ENCODE data around the gene SLC10A2.

SLC10A2 gene

DNA sequence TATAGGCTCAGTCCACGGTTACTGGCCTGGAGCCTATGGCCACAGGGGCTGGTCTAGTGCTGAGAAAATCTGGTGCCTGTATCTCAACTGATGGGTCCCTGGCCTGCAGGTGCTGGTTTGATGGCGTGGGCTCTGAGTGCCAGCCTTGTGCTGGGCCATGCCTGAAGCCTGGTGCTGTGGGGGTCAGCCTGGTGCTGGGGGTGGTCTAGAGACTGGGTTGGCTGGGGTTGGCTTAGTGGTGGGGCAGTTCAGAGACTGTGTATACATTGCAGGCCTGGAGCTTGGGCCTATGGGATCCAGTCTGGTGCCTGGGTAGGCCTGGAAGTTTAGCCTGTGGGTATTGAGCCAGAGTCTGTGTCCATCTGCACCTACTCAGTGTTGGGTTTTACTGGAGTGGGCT lies 36.4 kb downstream of the SLC10A2 start:
- H3K4me1 ChIP-seq (ENCODE audit: control insufficient read depth in 5 of 5, insufficient read depth in 5 of 5, low read length in 5 of 5), result no peaks in the 10 kb centered on the region
- peaks cover 2 to 20% (median 8%) of the 10 kb centered on the region in 5 donors for H3K9me3 ChIP-seq (ENCODE audit: control insufficient read depth in 5 of 5, low read length in 5 of 5)
- no peaks in the 10 kb centered on the region for H3K27me3 ChIP-seq (ENCODE audit: control insufficient read depth in 5 of 5, insufficient read depth in 4 of 5, low read length in 5 of 5)
- H3K9ac ChIP-seq (ENCODE audit: low read length in 5 of 5), result no peak overlapping the region
- H3K36me3 ChIP-seq (ENCODE audit: control insufficient read depth in 5 of 5, insufficient read depth in 5 of 5, low read length in 5 of 5), result no peaks in the 10 kb centered on the region
- H3K4me3 ChIP-seq (ENCODE audit: low read depth in 1 of 5, low read length in 5 of 5), result no peak overlapping the region
- no peak overlapping the region for H3K27ac ChIP-seq (ENCODE audit: low read depth, low read length)

GRCh38 chr13:103022336-103022735 lies 43.9 kb downstream of the SLC10A2 start:
- Histone ChIP-seq H3K9ac (ENCODE audit: low read length in 5 of 5) (no peak overlapping the region), H3K9me3 (ENCODE audit: control insufficient read depth in 5 of 5, low read length in 5 of 5) (peaks cover 2 to 15% (median 3%) of the 10 kb centered on the region in 5 donors), H3K4me1 (ENCODE audit: control insufficient read depth in 5 of 5, insufficient read depth in 5 of 5, low read length in 5 of 5) (no peaks in the 10 kb centered on the region), H3K27ac (ENCODE audit: low read depth, low read length) (no peak overlapping the region), H3K36me3 (ENCODE audit: control insufficient read depth in 5 of 5, insufficient read depth in 5 of 5, low read length in 5 of 5) (no peaks in the 10 kb centered on the region), H3K27me3 (ENCODE audit: control insufficient read depth in 5 of 5, insufficient read depth in 4 of 5, low read length in 5 of 5) (no peaks in the 10 kb centered on the region), H3K4me3 (ENCODE audit: low read depth in 1 of 5, low read length in 5 of 5) (no peak overlapping the region)

- H3K27ac ChIP-seq (ENCODE audit: low read depth, low read length), result no peak overlapping the region
- H3K4me3 ChIP-seq (ENCODE audit: low read depth in 1 of 5, low read length in 5 of 5), result no peak overlapping the region
- H3K27me3 ChIP-seq (ENCODE audit: control insufficient read depth in 5 of 5, insufficient read depth in 4 of 5, low read length in 5 of 5), result no peaks in the 10 kb centered on the region
These were observed 47.7 kb downstream of the SLC10A2 start for GRCh38 chr13:103018556-103018955.

DNA sequence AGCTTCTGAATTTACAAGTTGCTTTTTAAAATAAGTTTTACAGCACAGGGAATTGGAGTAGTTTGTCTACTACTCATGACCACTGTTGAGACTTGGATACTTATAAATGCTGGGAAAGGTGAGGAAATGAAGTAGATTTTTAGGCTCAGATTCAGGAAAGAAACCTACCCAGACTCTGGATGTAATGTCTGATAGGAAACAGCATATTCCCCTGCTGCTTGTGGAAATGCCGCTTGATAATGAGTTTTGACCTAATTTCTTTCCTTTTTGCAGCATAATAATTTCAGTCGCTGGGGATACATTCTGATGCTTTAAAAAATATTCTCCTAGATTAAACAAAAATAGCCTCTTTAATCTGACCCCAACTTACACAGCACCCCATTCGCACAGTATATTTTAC lies 53.6 kb downstream of the SLC10A2 start:
- Histone ChIP-seq H3K9me3 (ENCODE audit: control insufficient read depth in 5 of 5, low read length in 5 of 5) (no peaks in the 10 kb centered on the region), H3K9ac (ENCODE audit: low read length in 5 of 5) (no peak overlapping the region), H3K4me3 (ENCODE audit: low read depth in 1 of 5, low read length in 5 of 5) (no peak overlapping the region), H3K36me3 (ENCODE audit: control insufficient read depth in 5 of 5, insufficient read depth in 5 of 5, low read length in 5 of 5) (no peaks in the 10 kb centered on the region), H3K27me3 (ENCODE audit: control insufficient read depth in 5 of 5, insufficient read depth in 4 of 5, low read length in 5 of 5) (peaks cover 0 to 2% (median 0%) of the 10 kb centered on the region in 5 donors), H3K27ac (ENCODE audit: low read depth, low read length) (no peak overlapping the region), H3K4me1 (ENCODE audit: control insufficient read depth in 5 of 5, insufficient read depth in 5 of 5, low read length in 5 of 5) (no peaks in the 10 kb centered on the region)

More at GRCh38 chr13:103018556-103018955, 47.7 kb downstream of the SLC10A2 start:
- Histone ChIP-seq H3K36me3 (ENCODE audit: control insufficient read depth in 5 of 5, insufficient read depth in 5 of 5, low read length in 5 of 5) (no peaks in the 10 kb centered on the region), H3K9me3 (ENCODE audit: control insufficient read depth in 5 of 5, low read length in 5 of 5) (no peaks in the 10 kb centered on the region), H3K9ac (ENCODE audit: low read length in 5 of 5) (no peak overlapping the region), H3K4me1 (ENCODE audit: control insufficient read depth in 5 of 5, insufficient read depth in 5 of 5, low read length in 5 of 5) (no peaks in the 10 kb centered on the region)

GRCh38 chr13:103009051-103009840 lies 57.0 kb downstream of the SLC10A2 start:
- no peaks in the 10 kb centered on the region for H3K36me3 ChIP-seq (ENCODE audit: control insufficient read depth in 5 of 5, insufficient read depth in 5 of 5, low read length in 5 of 5)
- H3K4me3 ChIP-seq (ENCODE audit: low read depth in 1 of 5, low read length in 5 of 5), result no peak overlapping the region
- peaks cover 0 to 2% (median 0%) of the 10 kb centered on the region in 5 donors for H3K27me3 ChIP-seq (ENCODE audit: control insufficient read depth in 5 of 5, insufficient read depth in 4 of 5, low read length in 5 of 5)
- H3K9ac ChIP-seq (ENCODE audit: low read length in 5 of 5), result no peak overlapping the region
- H3K9me3 ChIP-seq (ENCODE audit: control insufficient read depth in 5 of 5, low read length in 5 of 5), result no peaks in the 10 kb centered on the region
- H3K27ac ChIP-seq (ENCODE audit: low read depth, low read length), result no peak overlapping the region
- no peaks in the 10 kb centered on the region for H3K4me1 ChIP-seq (ENCODE audit: control insufficient read depth in 5 of 5, insufficient read depth in 5 of 5, low read length in 5 of 5)

GRCh38 chr13:103007427-103007762 lies 58.8 kb downstream of the SLC10A2 start:
- H3K27me3 ChIP-seq (ENCODE audit: control insufficient read depth in 5 of 5, insufficient read depth in 4 of 5, low read length in 5 of 5), result peaks cover 0 to 2% (median 0%) of the 10 kb centered on the region in 5 donors
- no peaks in the 10 kb centered on the region for H3K36me3 ChIP-seq (ENCODE audit: control insufficient read depth in 5 of 5, insufficient read depth in 5 of 5, low read length in 5 of 5)
- no peaks in the 10 kb centered on the region for H3K4me1 ChIP-seq (ENCODE audit: control insufficient read depth in 5 of 5, insufficient read depth in 5 of 5, low read length in 5 of 5)
- no peak overlapping the region for H3K9ac ChIP-seq (ENCODE audit: low read length in 5 of 5)
- no peak overlapping the region for H3K4me3 ChIP-seq (ENCODE audit: low read depth in 1 of 5, low read length in 5 of 5)
- H3K27ac ChIP-seq (ENCODE audit: low read depth, low read length), result no peak overlapping the region
- H3K9me3 ChIP-seq (ENCODE audit: control insufficient read depth in 5 of 5, low read length in 5 of 5), result no peaks in the 10 kb centered on the region

DNA sequence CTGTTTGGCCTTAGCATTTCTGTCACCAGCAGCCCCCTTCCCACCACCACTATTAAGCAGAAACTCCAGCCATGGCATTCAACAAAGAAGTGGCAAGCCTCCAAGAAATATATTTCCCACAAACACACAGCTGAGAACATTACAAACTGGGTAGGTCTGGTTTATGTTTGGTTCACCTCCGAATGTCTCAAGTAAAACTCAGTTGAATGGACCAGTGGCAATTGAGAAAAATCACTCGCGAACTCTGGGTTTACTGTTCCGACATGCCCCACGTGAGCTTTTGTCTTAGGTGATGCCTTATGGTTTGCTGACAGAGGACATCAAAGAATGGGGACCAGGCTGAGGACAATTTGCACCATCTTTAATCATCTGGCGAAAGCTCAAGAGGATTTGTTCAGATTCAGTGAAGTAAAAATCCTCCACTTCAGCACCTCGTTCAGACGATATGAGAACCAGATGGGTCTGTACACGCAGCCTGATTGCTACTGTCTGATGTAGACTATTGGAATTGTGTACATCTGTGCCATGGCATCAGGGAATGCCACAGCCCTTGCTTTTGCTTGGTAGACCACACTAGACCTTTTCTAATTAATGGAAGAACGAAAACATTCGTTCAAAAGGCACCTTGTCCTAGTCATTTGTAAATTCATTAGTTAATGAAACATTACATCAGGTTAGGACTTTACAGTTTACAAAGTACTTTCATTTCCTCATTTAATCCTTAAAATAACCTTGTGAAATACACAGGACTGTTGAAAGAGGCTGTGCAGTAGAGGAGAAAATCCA lies 59.4 kb downstream of the SLC10A2 start:
- no peaks in the 10 kb centered on the region for H3K36me3 ChIP-seq (ENCODE audit: control insufficient read depth in 5 of 5, insufficient read depth in 5 of 5, low read length in 5 of 5)
- no peaks in the 10 kb centered on the region for H3K4me1 ChIP-seq (ENCODE audit: control insufficient read depth in 5 of 5, insufficient read depth in 5 of 5, low read length in 5 of 5)
- H3K27ac ChIP-seq (ENCODE audit: low read depth, low read length), result no peak overlapping the region
- no peak overlapping the region for H3K4me3 ChIP-seq (ENCODE audit: low read depth in 1 of 5, low read length in 5 of 5)
- H3K9ac ChIP-seq (ENCODE audit: low read length in 5 of 5), result no peak overlapping the region
- H3K27me3 ChIP-seq (ENCODE audit: control insufficient read depth in 5 of 5, insufficient read depth in 4 of 5, low read length in 5 of 5), result peaks cover 0 to 2% (median 0%) of the 10 kb centered on the region in 5 donors
- H3K9me3 ChIP-seq (ENCODE audit: control insufficient read depth in 5 of 5, low read length in 5 of 5), result no peaks in the 10 kb centered on the region

DNA sequence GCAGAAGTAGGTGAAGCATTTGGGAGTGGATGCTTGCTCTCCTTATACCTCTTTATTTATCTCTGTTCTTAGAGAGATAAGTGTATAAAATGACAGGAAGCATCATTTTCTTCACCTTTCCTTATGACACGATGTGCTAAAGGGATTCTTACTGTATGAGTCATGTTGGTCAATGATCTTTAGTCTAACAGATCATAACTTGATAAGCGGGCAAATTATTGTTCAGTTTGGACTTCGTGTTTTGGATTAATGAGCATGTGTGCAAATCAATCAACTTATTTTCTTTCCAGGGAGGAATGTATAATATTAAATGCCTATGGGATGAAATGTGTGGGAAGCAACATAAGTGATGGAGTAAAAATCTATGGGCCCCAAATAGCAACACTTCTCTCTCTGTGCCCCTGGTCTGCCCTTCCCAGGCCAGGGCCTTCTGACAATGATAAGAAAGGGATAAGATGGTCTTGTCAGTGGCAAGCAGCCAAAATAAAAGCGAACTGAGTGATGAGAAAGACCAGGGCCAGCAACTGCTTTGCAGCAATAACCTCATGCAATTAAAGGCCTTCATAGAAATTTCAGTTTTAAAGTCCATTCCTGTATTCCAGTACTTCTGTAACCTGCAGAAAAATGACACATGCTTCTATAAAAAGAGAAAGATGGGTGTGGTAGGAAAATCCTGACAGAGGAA lies 61.4 kb downstream of the SLC10A2 start:
- Histone ChIP-seq H3K4me1 (ENCODE audit: control insufficient read depth in 5 of 5, insufficient read depth in 5 of 5, low read length in 5 of 5) (no peaks in the 10 kb centered on the region), H3K9me3 (ENCODE audit: control insufficient read depth in 5 of 5, low read length in 5 of 5) (no peaks in the 10 kb centered on the region), H3K9ac (ENCODE audit: low read length in 5 of 5) (no peak overlapping the region), H3K36me3 (ENCODE audit: control insufficient read depth in 5 of 5, insufficient read depth in 5 of 5, low read length in 5 of 5) (no peaks in the 10 kb centered on the region), H3K4me3 (ENCODE audit: low read depth in 1 of 5, low read length in 5 of 5) (no peak overlapping the region), H3K27me3 (ENCODE audit: control insufficient read depth in 5 of 5, insufficient read depth in 4 of 5, low read length in 5 of 5) (no peaks in the 10 kb centered on the region), H3K27ac (ENCODE audit: low read depth, low read length) (no peak overlapping the region)

DNA sequence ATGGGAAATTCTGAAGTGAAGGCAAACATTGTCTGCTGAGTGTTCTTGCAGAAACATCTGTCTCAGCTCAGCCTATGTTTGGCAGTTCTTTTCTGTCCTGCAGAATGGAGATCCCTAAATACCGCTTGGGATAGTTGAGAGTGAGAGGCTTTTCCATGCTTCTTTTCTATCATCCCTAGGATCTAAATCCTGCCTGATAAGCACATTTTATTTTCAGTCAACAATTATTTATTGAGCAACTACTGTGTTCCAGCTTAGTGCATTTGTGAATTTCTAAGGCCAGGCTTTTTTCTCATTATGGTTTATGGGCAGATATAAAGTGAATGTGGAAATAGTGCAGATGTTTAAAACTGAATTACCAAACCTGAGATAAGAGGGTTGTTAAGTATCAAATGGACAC lies 62.6 kb downstream of the SLC10A2 start:
- Histone ChIP-seq H3K4me1 (ENCODE audit: control insufficient read depth in 5 of 5, insufficient read depth in 5 of 5, low read length in 5 of 5) (no peaks in the 10 kb centered on the region), H3K9ac (ENCODE audit: low read length in 5 of 5) (no peak overlapping the region), H3K27ac (ENCODE audit: low read depth, low read length) (no peak overlapping the region), H3K36me3 (ENCODE audit: control insufficient read depth in 5 of 5, insufficient read depth in 5 of 5, low read length in 5 of 5) (no peaks in the 10 kb centered on the region), H3K4me3 (ENCODE audit: low read depth in 1 of 5, low read length in 5 of 5) (no peak overlapping the region), H3K27me3 (ENCODE audit: control insufficient read depth in 5 of 5, insufficient read depth in 4 of 5, low read length in 5 of 5) (no peaks in the 10 kb centered on the region), H3K9me3 (ENCODE audit: control insufficient read depth in 5 of 5, low read length in 5 of 5) (no peaks in the 10 kb centered on the region)

GRCh38 chr13:103002279-103002678 lies 63.9 kb downstream of the SLC10A2 start:
- H3K4me3 ChIP-seq (ENCODE audit: low read depth in 1 of 5, low read length in 5 of 5), result no peak overlapping the region
- no peak overlapping the region for H3K9ac ChIP-seq (ENCODE audit: low read length in 5 of 5)
- H3K9me3 ChIP-seq (ENCODE audit: control insufficient read depth in 5 of 5, low read length in 5 of 5), result no peaks in the 10 kb centered on the region
- H3K27me3 ChIP-seq (ENCODE audit: control insufficient read depth in 5 of 5, insufficient read depth in 4 of 5, low read length in 5 of 5), result no peaks in the 10 kb centered on the region
- H3K36me3 ChIP-seq (ENCODE audit: control insufficient read depth in 5 of 5, insufficient read depth in 5 of 5, low read length in 5 of 5), result no peaks in the 10 kb centered on the region
- H3K4me1 ChIP-seq (ENCODE audit: control insufficient read depth in 5 of 5, insufficient read depth in 5 of 5, low read length in 5 of 5), result no peaks in the 10 kb centered on the region
- H3K27ac ChIP-seq (ENCODE audit: low read depth, low read length), result no peak overlapping the region

Data from subcutaneous abdominal adipose tissue (tissue), 5 donors.